Stimulated activated CD8-positive, alpha-beta memory T cell treated with anti-CD3 and anti-CD28 coated beads, Interleukin-4, amount 100 ng/mL, for 24 hours (primary cell): ENCODE data around the gene TIPARP.

Experiments
- DNase-seq: peaks from one replicate; pipeline ENCODE4 v3.0.0-alpha.2; 2020; ENCODE audit warnings: low read depth

The TIPARP gene

GRCh38 chr3:156675830-156676767 lies 1.7 kb downstream of the TIPARP start:
- no peak for DNase-seq

- DNase-seq = no peak
Observed at GRCh38 chr3:156676768-156677479, 2.5 kb downstream of the TIPARP start.

GRCh38 chr3:156677536-156677935 lies 3.1 kb downstream of the TIPARP start:
- DNase-seq = no peak

- DNase-seq = no peak
Observed at GRCh38 chr3:156678197-156678596, 3.8 kb downstream of the TIPARP start.

- DNase-seq = no peak
Observed at GRCh38 chr3:156680243-156680914, 6.0 kb downstream of the TIPARP start.

GRCh38 chr3:156681002-156681401 lies 6.6 kb downstream of the TIPARP start:
- no peak for DNase-seq

GRCh38 chr3:156682501-156682900 lies 8.1 kb downstream of the TIPARP start:
- no peak for DNase-seq

- no peak for DNase-seq
Observed at GRCh38 chr3:156682963-156683362, 8.6 kb downstream of the TIPARP start.

- no peak for DNase-seq
Observed at GRCh38 chr3:156685198-156685597, 10.8 kb downstream of the TIPARP start.

GRCh38 chr3:156685752-156686151 lies 11.4 kb downstream of the TIPARP start:
- no peak for DNase-seq

- no peak for DNase-seq
Observed at GRCh38 chr3:156687023-156687422, 12.6 kb downstream of the TIPARP start.

- DNase-seq = no peak
Observed at GRCh38 chr3:156688632-156689452, 14.5 kb downstream of the TIPARP start.

GRCh38 chr3:156689608-156690007 lies 15.2 kb downstream of the TIPARP start:
- no peak for DNase-seq

- no peak for DNase-seq
Observed at GRCh38 chr3:156691920-156692319, 17.5 kb downstream of the TIPARP start.

GRCh38 chr3:156693166-156693565 lies 18.8 kb downstream of the TIPARP start:
- no peak for DNase-seq

- no peak for DNase-seq
Observed at GRCh38 chr3:156694536-156694935, 20.1 kb downstream of the TIPARP start.

GRCh38 chr3:156702367-156702766 lies 28.0 kb downstream of the TIPARP start:
- DNase-seq = no peak

- no peak for DNase-seq
Observed at GRCh38 chr3:156704370-156705036, 30.1 kb downstream of the TIPARP start.

GRCh38 chr3:156705761-156706616 lies 31.6 kb downstream of the TIPARP start:
- DNase-seq = no peak

- no peak for DNase-seq
Observed at GRCh38 chr3:156707588-156707987, 33.2 kb downstream of the TIPARP start.
